ENCODE measurements around the gene SFXN5.
A peak's percentile ranks its signal among the peaks of the same experiment; 100 is the strongest.

Gene SFXN5

GRCh38 chr2:72926368-72926767 is 145.1 kb downstream of the SFXN5 start:
- in situ Hi-C loops (cut with HindIII; ENCODE audit: low pct_ligation_motif_present, low pct_unique_long_range_greater_than_20kb, low sequenced_read_pairs): no loop called here
- DNase-seq: no peak

GRCh38 chr2:72925328-72925943 is 146.1 kb downstream of the SFXN5 start:
- in situ Hi-C loops (cut with HindIII; ENCODE audit: low pct_ligation_motif_present, low pct_unique_long_range_greater_than_20kb, low sequenced_read_pairs): no loop called here
- DNase-seq: no peak

GRCh38 chr2:72924353-72925240 is 146.9 kb downstream of the SFXN5 start:
- no peak for DNase-seq
- in situ Hi-C loops (cut with HindIII; ENCODE audit: low pct_ligation_motif_present, low pct_unique_long_range_greater_than_20kb, low sequenced_read_pairs): no loop called here

GRCh38 chr2:72923833-72924352 is 147.6 kb downstream of the SFXN5 start:
- in situ Hi-C loops (cut with HindIII; ENCODE audit: low pct_ligation_motif_present, low pct_unique_long_range_greater_than_20kb, low sequenced_read_pairs): no loop called here
- DNase-seq: no peak

GRCh38 chr2:72921853-72922252 is 149.7 kb downstream of the SFXN5 start:
- no peak for DNase-seq
- in situ Hi-C loops (cut with HindIII; ENCODE audit: low pct_ligation_motif_present, low pct_unique_long_range_greater_than_20kb, low sequenced_read_pairs): no loop called here

- no peak for DNase-seq
- in situ Hi-C loops (cut with HindIII; ENCODE audit: low pct_ligation_motif_present, low pct_unique_long_range_greater_than_20kb, low sequenced_read_pairs): no loop called here
These were observed 150.2 kb downstream of the SFXN5 start for GRCh38 chr2:72921088-72921851.

GRCh38 chr2:72920318-72921087 is 151.0 kb downstream of the SFXN5 start:
- DNase-seq: no peak
- in situ Hi-C loops (cut with HindIII; ENCODE audit: low pct_ligation_motif_present, low pct_unique_long_range_greater_than_20kb, low sequenced_read_pairs): no loop called here

GRCh38 chr2:72919414-72920317 is 151.8 kb downstream of the SFXN5 start:
- no peak for DNase-seq
- in situ Hi-C loops (cut with HindIII; ENCODE audit: low pct_ligation_motif_present, low pct_unique_long_range_greater_than_20kb, low sequenced_read_pairs): no loop called here

- DNase-seq: no peak
These were observed 153.5 kb downstream of the SFXN5 start for GRCh38 chr2:72917877-72918553.

GRCh38 chr2:72917138-72917876 is 154.2 kb downstream of the SFXN5 start, which contains the start of gene EMX1:
Gene EMX1 (plus strand): TSS chr2:72917519. CDS start chr2:72917853, 334 bp downstream.
- in situ Hi-C loops (cut with HindIII; ENCODE audit: low pct_ligation_motif_present, low pct_unique_long_range_greater_than_20kb, low sequenced_read_pairs): no loop called here
- peak; percentile 59 for DNase-seq

More at GRCh38 chr2:72917877-72918553, 153.5 kb downstream of the SFXN5 start:
- in situ Hi-C loops (cut with HindIII; ENCODE audit: low pct_ligation_motif_present, low pct_unique_long_range_greater_than_20kb, low sequenced_read_pairs): no loop called here

- no peak for DNase-seq
- in situ Hi-C loops (cut with HindIII; ENCODE audit: low pct_ligation_motif_present, low pct_unique_long_range_greater_than_20kb, low sequenced_read_pairs): no loop called here
These were observed 154.8 kb downstream of the SFXN5 start for GRCh38 chr2:72916743-72917137.

GRCh38 chr2:72915907-72916742 is 155.4 kb downstream of the SFXN5 start:
- peak; percentile 62 for DNase-seq
- in situ Hi-C loops (cut with HindIII; ENCODE audit: low pct_ligation_motif_present, low pct_unique_long_range_greater_than_20kb, low sequenced_read_pairs): no loop called here

- DNase-seq: no peak
- in situ Hi-C loops (cut with HindIII; ENCODE audit: low pct_ligation_motif_present, low pct_unique_long_range_greater_than_20kb, low sequenced_read_pairs): no loop called here
These were observed 156.1 kb downstream of the SFXN5 start for GRCh38 chr2:72915320-72915906.

GRCh38 chr2:72914589-72915319 is 156.8 kb downstream of the SFXN5 start:
- in situ Hi-C loops (cut with HindIII; ENCODE audit: low pct_ligation_motif_present, low pct_unique_long_range_greater_than_20kb, low sequenced_read_pairs): no loop called here
- no peak for DNase-seq

GRCh38 chr2:72914206-72914559 is 157.3 kb downstream of the SFXN5 start:
- in situ Hi-C loops (cut with HindIII; ENCODE audit: low pct_ligation_motif_present, low pct_unique_long_range_greater_than_20kb, low sequenced_read_pairs): no loop called here
- DNase-seq: no peak
